Measurements from ENCODE around the gene B4GALNT1.
"Not testable (repeated sequence)": the region's sequence is repeated elsewhere in the genome, so short reads cannot be mapped to it uniquely, and the experiment has no call there.

B4GALNT1 gene

GRCh38 chr12:57638096-57638495 is 5.1 kb upstream of the B4GALNT1 start:
- DNase-seq (ENCODE audit: low read depth in 2 of 3, low spot score in 2 of 3): no peak

- DNase-seq (ENCODE audit: low read depth in 2 of 3, low spot score in 2 of 3): no peak
Observed at GRCh38 chr12:57637364-57637763, 4.4 kb upstream of the B4GALNT1 start.

GRCh38 chr12:57636731-57637130 is 3.7 kb upstream of the B4GALNT1 start:
- not testable (repeated sequence) for DNase-seq (ENCODE audit: low read depth in 2 of 3, low spot score in 2 of 3)

GRCh38 chr12:57632073-57632957 is 686 bp downstream of the B4GALNT1 start:
- no peak for DNase-seq (ENCODE audit: low read depth in 2 of 3, low spot score in 2 of 3)

- no peak for DNase-seq (ENCODE audit: low read depth in 2 of 3, low spot score in 2 of 3)
Observed at GRCh38 chr12:57631566-57632072, 1.4 kb downstream of the B4GALNT1 start.

GRCh38 chr12:57630891-57631433 is 2.0 kb downstream of the B4GALNT1 start:
- no peak for DNase-seq (ENCODE audit: low read depth in 2 of 3, low spot score in 2 of 3)

GRCh38 chr12:57629897-57630471 is 3.0 kb downstream of the B4GALNT1 start:
- DNase-seq (ENCODE audit: low read depth in 2 of 3, low spot score in 2 of 3): no peak

GRCh38 chr12:57628280-57629191 is 4.5 kb downstream of the B4GALNT1 start:
- no peak for DNase-seq (ENCODE audit: low read depth in 2 of 3, low spot score in 2 of 3)

- no peak for DNase-seq (ENCODE audit: low read depth in 2 of 3, low spot score in 2 of 3)
Observed at GRCh38 chr12:57627501-57628279, 5.3 kb downstream of the B4GALNT1 start.

- no peak for DNase-seq (ENCODE audit: low read depth in 2 of 3, low spot score in 2 of 3)
Observed at GRCh38 chr12:57626921-57627445, 6.0 kb downstream of the B4GALNT1 start.

- no peak for DNase-seq (ENCODE audit: low read depth in 2 of 3, low spot score in 2 of 3)
Observed at GRCh38 chr12:57626111-57626920, 6.7 kb downstream of the B4GALNT1 start.

- no peak for DNase-seq (ENCODE audit: low read depth in 2 of 3, low spot score in 2 of 3)
Observed at GRCh38 chr12:57625261-57626032, 7.6 kb downstream of the B4GALNT1 start.

- DNase-seq (ENCODE audit: low read depth in 2 of 3, low spot score in 2 of 3): no peak
Observed at GRCh38 chr12:57624441-57625220, 8.4 kb downstream of the B4GALNT1 start.

GRCh38 chr12:57623811-57624390 is 9.1 kb downstream of the B4GALNT1 start:
- no peak for DNase-seq (ENCODE audit: low read depth in 2 of 3, low spot score in 2 of 3)

GRCh38 chr12:57623385-57623784 is 9.6 kb downstream of the B4GALNT1 start:
- DNase-seq (ENCODE audit: low read depth in 2 of 3, low spot score in 2 of 3): no peak

GRCh38 chr12:57622293-57623245 is 10.4 kb downstream of the B4GALNT1 start:
- no peak for DNase-seq (ENCODE audit: low read depth in 2 of 3, low spot score in 2 of 3)

All from activated CD8-positive, alpha-beta memory T cell treated with anti-CD3 and anti-CD28 coated beads for 48 hours (primary cell).